Measurements from ENCODE around the gene PIK3CA. TPM values are rescaled to one million over a fixed set of nuclear protein-coding genes. Genes with fewer than 3 reads are reported as not detected.

The PIK3CA gene
- total and polyA plus RNA-seq, 2 experiments from 2014 or later = 5.1 to 13.4 TPM

DNA sequence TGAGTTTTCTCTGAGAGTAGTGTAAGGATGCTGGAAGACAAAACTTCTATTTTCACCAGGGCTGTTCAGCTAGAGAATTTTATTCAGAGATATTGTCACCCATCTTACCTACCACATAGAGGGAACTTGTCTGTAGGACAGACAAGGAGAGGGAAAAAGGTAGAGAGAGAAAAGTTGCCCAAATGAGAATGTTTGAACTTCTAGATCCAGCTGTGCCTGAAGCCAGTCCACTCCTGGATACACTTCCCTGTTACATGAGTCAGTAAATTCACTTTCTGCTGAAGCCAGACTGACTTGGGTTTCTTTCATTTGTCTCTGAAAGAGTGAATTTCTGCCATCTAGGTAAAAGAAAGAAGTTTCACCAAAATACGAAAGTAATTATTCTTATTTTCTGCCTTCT is 130.0 kb downstream of the PIK3CA start (continued):
- TF ChIP-seq, protein P1, sequence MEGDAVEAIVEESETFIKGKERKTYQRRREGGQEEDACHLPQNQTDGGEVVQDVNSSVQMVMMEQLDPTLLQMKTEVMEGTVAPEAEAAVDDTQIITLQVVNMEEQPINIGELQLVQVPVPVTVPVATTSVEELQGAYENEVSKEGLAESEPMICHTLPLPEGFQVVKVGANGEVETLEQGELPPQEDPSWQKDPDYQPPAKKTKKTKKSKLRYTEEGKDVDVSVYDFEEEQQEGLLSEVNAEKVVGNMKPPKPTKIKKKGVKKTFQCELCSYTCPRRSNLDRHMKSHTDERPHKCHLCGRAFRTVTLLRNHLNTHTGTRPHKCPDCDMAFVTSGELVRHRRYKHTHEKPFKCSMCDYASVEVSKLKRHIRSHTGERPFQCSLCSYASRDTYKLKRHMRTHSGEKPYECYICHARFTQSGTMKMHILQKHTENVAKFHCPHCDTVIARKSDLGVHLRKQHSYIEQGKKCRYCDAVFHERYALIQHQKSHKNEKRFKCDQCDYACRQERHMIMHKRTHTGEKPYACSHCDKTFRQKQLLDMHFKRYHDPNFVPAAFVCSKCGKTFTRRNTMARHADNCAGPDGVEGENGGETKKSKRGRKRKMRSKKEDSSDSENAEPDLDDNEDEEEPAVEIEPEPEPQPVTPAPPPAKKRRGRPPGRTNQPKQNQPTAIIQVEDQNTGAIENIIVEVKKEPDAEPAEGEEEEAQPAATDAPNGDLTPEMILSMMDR (conservative IDR thresholded peaks at IDR 0.05; ENCODE audit: low read depth in 2 of 2) = no peak
- no peak for TF ChIP-seq EZH2 (IDR thresholded peaks at IDR 0.05; ENCODE audit: low read depth, unreplicated experiment)
- TF ChIP-seq, protein P2, sequence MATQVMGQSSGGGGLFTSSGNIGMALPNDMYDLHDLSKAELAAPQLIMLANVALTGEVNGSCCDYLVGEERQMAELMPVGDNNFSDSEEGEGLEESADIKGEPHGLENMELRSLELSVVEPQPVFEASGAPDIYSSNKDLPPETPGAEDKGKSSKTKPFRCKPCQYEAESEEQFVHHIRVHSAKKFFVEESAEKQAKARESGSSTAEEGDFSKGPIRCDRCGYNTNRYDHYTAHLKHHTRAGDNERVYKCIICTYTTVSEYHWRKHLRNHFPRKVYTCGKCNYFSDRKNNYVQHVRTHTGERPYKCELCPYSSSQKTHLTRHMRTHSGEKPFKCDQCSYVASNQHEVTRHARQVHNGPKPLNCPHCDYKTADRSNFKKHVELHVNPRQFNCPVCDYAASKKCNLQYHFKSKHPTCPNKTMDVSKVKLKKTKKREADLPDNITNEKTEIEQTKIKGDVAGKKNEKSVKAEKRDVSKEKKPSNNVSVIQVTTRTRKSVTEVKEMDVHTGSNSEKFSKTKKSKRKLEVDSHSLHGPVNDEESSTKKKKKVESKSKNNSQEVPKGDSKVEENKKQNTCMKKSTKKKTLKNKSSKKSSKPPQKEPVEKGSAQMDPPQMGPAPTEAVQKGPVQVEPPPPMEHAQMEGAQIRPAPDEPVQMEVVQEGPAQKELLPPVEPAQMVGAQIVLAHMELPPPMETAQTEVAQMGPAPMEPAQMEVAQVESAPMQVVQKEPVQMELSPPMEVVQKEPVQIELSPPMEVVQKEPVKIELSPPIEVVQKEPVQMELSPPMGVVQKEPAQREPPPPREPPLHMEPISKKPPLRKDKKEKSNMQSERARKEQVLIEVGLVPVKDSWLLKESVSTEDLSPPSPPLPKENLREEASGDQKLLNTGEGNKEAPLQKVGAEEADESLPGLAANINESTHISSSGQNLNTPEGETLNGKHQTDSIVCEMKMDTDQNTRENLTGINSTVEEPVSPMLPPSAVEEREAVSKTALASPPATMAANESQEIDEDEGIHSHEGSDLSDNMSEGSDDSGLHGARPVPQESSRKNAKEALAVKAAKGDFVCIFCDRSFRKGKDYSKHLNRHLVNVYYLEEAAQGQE (IDR thresholded peaks at IDR 0.05; ENCODE audit: unreplicated experiment) = no peak

DNA sequence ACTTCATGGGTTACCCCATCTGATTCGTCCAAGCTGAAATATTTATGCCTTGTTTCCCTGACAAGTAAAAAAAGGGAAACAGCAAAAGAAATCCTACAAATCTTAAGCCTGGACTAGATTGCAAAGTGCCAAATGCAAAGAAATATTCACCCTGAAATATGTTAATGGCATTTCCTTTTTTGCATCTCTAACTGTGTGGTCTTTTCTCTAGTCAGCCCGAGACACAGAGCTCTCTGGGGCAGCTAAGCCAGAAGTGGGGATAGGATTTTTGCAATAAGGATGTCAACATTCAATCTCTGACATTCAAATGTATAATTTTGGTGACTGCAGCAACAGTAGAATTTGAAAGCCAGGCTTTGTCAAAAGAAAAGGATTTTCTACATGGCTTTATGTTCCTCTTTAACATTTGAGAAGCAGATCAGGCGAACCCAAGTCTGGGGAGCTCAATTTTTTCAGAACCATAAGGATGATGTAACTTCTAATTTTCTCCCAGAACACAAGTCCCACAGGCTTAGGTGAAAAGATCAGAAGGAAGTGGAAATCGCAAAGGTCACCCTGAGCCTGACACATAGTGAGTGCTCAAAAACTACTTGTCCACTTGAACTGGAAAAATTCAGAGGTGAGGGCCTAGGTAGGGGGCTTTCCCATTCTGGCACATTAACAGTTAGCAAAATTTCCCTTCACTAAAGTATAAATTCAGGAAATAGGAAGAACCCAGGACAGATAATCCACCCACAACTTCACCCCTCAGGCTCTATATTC is 131.0 kb downstream of the PIK3CA start:
- no peaks in the 10 kb centered on the region for H3K9me3 Mint-ChIP-seq
- Histone ChIP-seq H3K4me3 (no peak overlapping the region), H3K36me3 (ENCODE audit: insufficient read depth) (no peaks in the 10 kb centered on the region), H3K27ac (ENCODE audit: low read depth) (no peak overlapping the region), H4K20me1 (replicated peaks; ENCODE audit: insufficient read depth) (no peaks in the 10 kb centered on the region), H3K27me3 (ENCODE audit: insufficient read depth) (no peaks in the 10 kb centered on the region), H3K4me1 (ENCODE audit: insufficient read depth) (peaks cover 5% of the 10 kb centered on the region; the same call in 1 of the 2 replicates), H3K79me2 (replicated peaks; ENCODE audit: insufficient read depth) (no peaks in the 10 kb centered on the region), H3K4me2 (peak overlapping the region; percentile 15; the same call in 1 of the 2 replicates), H3K9me2 (ENCODE audit: insufficient read depth) (no peaks in the 10 kb centered on the region), H3F3A (replicated peaks; ENCODE audit: low read depth) (no peaks in the 10 kb centered on the region), H2AFZ (peak overlapping the region; percentile 10; the same call in 1 of the 2 replicates)
- H3K27me3 Mint-ChIP-seq (ENCODE audit: insufficient read depth, low read depth, poor library complexity) = no peaks in the 10 kb centered on the region
- no peaks in the 10 kb centered on the region for H3K36me3 Mint-ChIP-seq (ENCODE audit: low read depth)
- ATAC-seq (no peak), DNase-seq (ENCODE audit: low spot score) (no peak)
- peaks cover 6% of the 10 kb centered on the region for H3K4me1 Mint-ChIP-seq
- H3K4me3 Mint-ChIP-seq = no peak overlapping the region
- peak overlapping the region; percentile 44 for H3K27ac Mint-ChIP-seq
- TF ChIP-seq, protein P3, sequence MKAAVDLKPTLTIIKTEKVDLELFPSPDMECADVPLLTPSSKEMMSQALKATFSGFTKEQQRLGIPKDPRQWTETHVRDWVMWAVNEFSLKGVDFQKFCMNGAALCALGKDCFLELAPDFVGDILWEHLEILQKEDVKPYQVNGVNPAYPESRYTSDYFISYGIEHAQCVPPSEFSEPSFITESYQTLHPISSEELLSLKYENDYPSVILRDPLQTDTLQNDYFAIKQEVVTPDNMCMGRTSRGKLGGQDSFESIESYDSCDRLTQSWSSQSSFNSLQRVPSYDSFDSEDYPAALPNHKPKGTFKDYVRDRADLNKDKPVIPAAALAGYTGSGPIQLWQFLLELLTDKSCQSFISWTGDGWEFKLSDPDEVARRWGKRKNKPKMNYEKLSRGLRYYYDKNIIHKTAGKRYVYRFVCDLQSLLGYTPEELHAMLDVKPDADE (IDR thresholded peaks at IDR 0.05) = no peak
- TF ChIP-seq, protein P2 (IDR thresholded peaks at IDR 0.05; ENCODE audit: unreplicated experiment) = no peak
- TF ChIP-seq, protein P1 (conservative IDR thresholded peaks at IDR 0.05; ENCODE audit: low read depth in 2 of 2) = no peak
